Adrenal gland (tissue), 12 donors: ENCODE data around the gene LRPPRC. TPM values are rescaled to one million over a fixed set of nuclear protein-coding genes. Genes with fewer than 3 reads are reported as not detected.

Source experiments
- DNase-seq, 7 donors: peaks; one replicate each; pipeline ENCODE4 v3.0.0-alpha.2; 2019 to 2020
- H3K27ac ChIP-seq, 5 donors: fragments of 200-600 bp; sonication (generic) in 4 of 5; 1 replicate in 3 of 5; 2 replicates in 2 of 5; pipeline versions ENCODE4 v1.5.1 to v1.8.0; 2016 to 2020; ENCODE audit warnings: mild to moderate bottlenecking in 1 of 5
- H3K27me3 ChIP-seq: fragments of 200-600 bp; 2 replicates; pipeline ENCODE4 v1.8.0; 2021
- H3K36me3 ChIP-seq, 2 donors: fragments of 200-600 bp; replicated peaks in 1 of 2; 1 replicate in 1 of 2; 2 replicates in 1 of 2; pipeline versions ENCODE4 v1.5.1 to v1.8.0; 2018 to 2022
- H3K4me1 ChIP-seq, 2 donors: fragments of 200-600 bp; replicated peaks in 1 of 2; 1 replicate in 1 of 2; 2 replicates in 1 of 2; pipeline versions ENCODE4 v1.5.1 to v1.8.0; 2018 to 2021
- H3K4me3 ChIP-seq, 4 donors: fragments of 200-600 bp; sonication (generic) in 3 of 4; one replicate each; pipeline ENCODE4 v1.5.1; 2016 to 2018
- H3K9me3 ChIP-seq, 3 donors: fragments of 200-600 bp; sonication (generic) in 1 of 3; replicated peaks in 1 of 3; 1 replicate in 2 of 3; 2 replicates in 1 of 3; pipeline versions ENCODE4 v1.5.1 to v1.8.0; 2016 to 2021
- POLR2A ChIP-seq, 2 donors: fragments of 450-650 bp; IDR thresholded peaks; one replicate each; pipeline ENCODE4 v1.6.1; 2017; ENCODE audit warnings: antibody characterized with exemption in 2 of 2, mild to moderate bottlenecking in 2 of 2, moderate library complexity in 1 of 2
- WGBS, 4 donors: extraction: QIAGEN DNeasy Blood & Tissue Kit in 2 of 4; methylation state at CpG; one replicate each; pipeline versions ENCODE4 v1.1.5 to v1.1.7; 2013 to 2017; 5-methylcytosine and 5-hydroxymethylcytosine counted together
- intact Hi-C, 2 donors: fragments of 100-400 bp; cut with DNase I; formaldehyde crosslinking; loops; one replicate each; pipeline versions ENCODE4 v1.14.1 to v1.15.0; 2022 to 2023
- polyA plus RNA-seq, 3 donors: library from polyadenylated mRNA; stranded (reverse); fragments of 200-250 nt in 2 of 3; fragments of 350-450 nt in 1 of 3; fragmentation: Illumina TruSeq in 1 of 3; extraction: RNeasy Lipid Tissue Mini Kit (QIAGEN cat#74804) in 1 of 3; gene quantifications; one replicate each; pipeline ENCODE4 v1.2.3, GENCODE V29; 2013 to 2014
- total RNA-seq, 9 donors: library from RNA; depleted of rRNA in 4 of 9; stranded (reverse); fragments of >200 nt in 4 of 9; fragments of 120-200 nt in 1 of 9; fragmentation: NEBNext Ultra II Directional in 1 of 9; extraction: Animal tissue kit (Norgen Biotek cat#: 25700) in 1 of 9; gene quantifications; one replicate each; pipeline versions ENCODE4 v1.1.0 to v1.2.4, GENCODE V29; 2013 to 2023
- TF ChIP-seq, protein P1 (sequence below), 6 experiments: fragments of 450-650 bp in 4 of 6; fragments of 200-600 bp in 2 of 6; sonication (generic) in 1 of 6; IDR thresholded peaks; 1 replicate in 5 of 6; 2 replicates in 1 of 6; pipeline versions ENCODE4 v1.5.1 to v1.8.0; 2016 to 2021; ENCODE audit warnings: antibody characterized with exemption in 6 of 6, mild to moderate bottlenecking in 2 of 6, moderate library complexity in 1 of 6
- donor health status: healthy with polysubstance abuse.
- donor health status: Bipolar disorder and iron deficiency.
- donor health status: DM: yes; HTN: yes; CAD: no.
- donor health status: DM: no; HTN: no; CAD: no.
- donor health status: DM: no; HTN: no; CAD: no.
- donor health status: DM: yes; HTN: yes; CAD: no.

LRPPRC gene
- total and polyA plus RNA-seq, 12 donors, result 18.3 to 113 (median 71.7) TPM

DNA sequence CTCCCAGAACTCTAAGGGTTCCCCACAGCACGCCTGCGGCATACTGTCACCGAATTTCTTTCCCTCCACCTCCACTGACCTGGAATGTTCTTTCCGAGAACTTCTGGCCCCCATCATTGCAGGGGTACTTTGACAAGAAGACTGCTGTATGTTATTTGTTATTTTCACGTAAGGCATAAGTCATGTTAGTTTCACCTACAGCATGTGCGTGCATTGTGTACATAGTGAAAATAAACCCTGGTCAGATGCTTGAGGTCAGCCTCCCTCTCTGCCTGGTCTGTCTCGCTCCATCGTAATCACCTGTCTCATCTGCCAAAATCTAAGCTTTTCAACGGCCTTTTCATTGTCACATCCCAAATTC lies 152.9 kb downstream of the LRPPRC start:
- H3K4me3 ChIP-seq, result no peak overlapping the region
- intact Hi-C loops, result no loop called here
- no peaks in the 10 kb centered on the region for H3K27me3 ChIP-seq
- H3K27ac ChIP-seq, result no peak overlapping the region
- WGBS, 4 donors, result 87 to 89% (median 88%) methylated on average over 9 of the region's 9 CpGs
- no peaks in the 10 kb centered on the region for H3K9me3 ChIP-seq
- no peak for DNase-seq
- H3K4me1 ChIP-seq, result no peaks in the 10 kb centered on the region
- no peaks in the 10 kb centered on the region for H3K36me3 ChIP-seq
- TF ChIP-seq, protein P1, sequence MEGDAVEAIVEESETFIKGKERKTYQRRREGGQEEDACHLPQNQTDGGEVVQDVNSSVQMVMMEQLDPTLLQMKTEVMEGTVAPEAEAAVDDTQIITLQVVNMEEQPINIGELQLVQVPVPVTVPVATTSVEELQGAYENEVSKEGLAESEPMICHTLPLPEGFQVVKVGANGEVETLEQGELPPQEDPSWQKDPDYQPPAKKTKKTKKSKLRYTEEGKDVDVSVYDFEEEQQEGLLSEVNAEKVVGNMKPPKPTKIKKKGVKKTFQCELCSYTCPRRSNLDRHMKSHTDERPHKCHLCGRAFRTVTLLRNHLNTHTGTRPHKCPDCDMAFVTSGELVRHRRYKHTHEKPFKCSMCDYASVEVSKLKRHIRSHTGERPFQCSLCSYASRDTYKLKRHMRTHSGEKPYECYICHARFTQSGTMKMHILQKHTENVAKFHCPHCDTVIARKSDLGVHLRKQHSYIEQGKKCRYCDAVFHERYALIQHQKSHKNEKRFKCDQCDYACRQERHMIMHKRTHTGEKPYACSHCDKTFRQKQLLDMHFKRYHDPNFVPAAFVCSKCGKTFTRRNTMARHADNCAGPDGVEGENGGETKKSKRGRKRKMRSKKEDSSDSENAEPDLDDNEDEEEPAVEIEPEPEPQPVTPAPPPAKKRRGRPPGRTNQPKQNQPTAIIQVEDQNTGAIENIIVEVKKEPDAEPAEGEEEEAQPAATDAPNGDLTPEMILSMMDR (IDR thresholded peaks at IDR 0.05), result no peak
- TF ChIP-seq POLR2A (IDR thresholded peaks at IDR 0.05), result no peak

DNA sequence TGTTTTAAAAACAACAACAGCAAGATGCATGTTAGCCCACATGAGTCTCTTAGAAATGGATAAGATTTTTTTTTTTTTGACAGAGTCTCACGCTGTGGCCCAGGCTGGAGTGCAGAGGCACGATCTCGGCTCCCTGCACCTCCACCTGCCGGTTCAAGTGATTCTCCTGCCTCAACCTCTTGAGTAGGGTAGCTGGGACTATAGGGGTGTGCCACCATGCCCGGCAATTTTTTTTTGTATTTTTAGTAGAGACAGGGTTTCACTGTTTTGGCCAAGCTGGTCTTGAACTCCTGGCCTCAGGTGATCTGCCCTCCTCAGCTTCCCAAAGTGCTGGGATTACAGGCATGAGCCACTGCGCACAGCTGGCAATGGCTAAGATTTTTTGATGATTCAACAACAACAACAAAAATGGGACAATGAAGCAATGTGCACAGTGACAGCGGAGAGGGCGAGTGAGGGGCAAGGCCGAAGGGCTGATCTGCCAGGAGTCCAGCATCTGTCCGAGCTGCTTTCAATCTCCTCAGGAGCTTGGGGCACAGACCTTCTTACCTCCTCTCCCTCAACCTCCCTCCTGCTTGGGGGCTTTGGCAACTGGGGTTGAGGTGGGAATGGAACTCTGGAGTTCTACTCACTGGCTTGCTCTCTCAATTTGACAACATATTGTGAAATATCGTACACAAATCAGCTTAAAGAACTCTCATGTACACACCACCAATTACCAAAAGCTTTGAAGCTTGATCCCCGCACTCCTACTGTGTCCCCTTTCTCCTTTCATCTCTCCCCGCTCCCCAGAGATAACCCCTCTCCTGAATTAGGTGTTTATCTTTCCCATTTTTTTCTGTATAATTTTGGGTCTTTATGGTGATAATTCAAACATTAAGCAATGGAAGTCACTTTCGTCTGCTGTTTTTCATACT lies 153.6 kb downstream of the LRPPRC start:
- no peak overlapping the region for H3K27ac ChIP-seq
- no peaks in the 10 kb centered on the region for H3K9me3 ChIP-seq
- no peaks in the 10 kb centered on the region for H3K27me3 ChIP-seq
- TF ChIP-seq, protein P1 (IDR thresholded peaks at IDR 0.05), result no peak
- TF ChIP-seq POLR2A (IDR thresholded peaks at IDR 0.05), result no peak
- no peak overlapping the region for H3K4me3 ChIP-seq
- DNase-seq, result peak in 1 of 7 donors; percentile 23
- no peaks in the 10 kb centered on the region for H3K36me3 ChIP-seq
- H3K4me1 ChIP-seq, result no peaks in the 10 kb centered on the region
- WGBS, 4 donors, result 86 to 92% (median 87%) methylated on average over 14 of the region's 14 CpGs
- intact Hi-C loops, result no loop called here

GRCh38 chr2:43840965-43841364 lies 154.8 kb downstream of the LRPPRC start:
- H3K9me3 ChIP-seq, result no peaks in the 10 kb centered on the region
- no peak for TF ChIP-seq POLR2A (IDR thresholded peaks at IDR 0.05)
- TF ChIP-seq, protein P1 (IDR thresholded peaks at IDR 0.05), result no peak
- DNase-seq, result peak in 2 of 7 donors; percentile 6 to 25
- H3K27ac ChIP-seq, result no peak overlapping the region
- intact Hi-C loops, result no loop called here
- 35 to 90% (median 76%) methylated on average over 4 to 5 of the region's 5 CpGs for WGBS, 4 donors
- H3K4me3 ChIP-seq, result no peak overlapping the region
- no peaks in the 10 kb centered on the region for H3K4me1 ChIP-seq
- no peaks in the 10 kb centered on the region for H3K27me3 ChIP-seq
- no peaks in the 10 kb centered on the region for H3K36me3 ChIP-seq

- intact Hi-C loops, result no loop called here
- no peak overlapping the region for H3K27ac ChIP-seq
- TF ChIP-seq POLR2A (IDR thresholded peaks at IDR 0.05), result no peak
- no peaks in the 10 kb centered on the region for H3K36me3 ChIP-seq
- no peaks in the 10 kb centered on the region for H3K4me1 ChIP-seq
- H3K4me3 ChIP-seq, result no peak overlapping the region
- 84 to 97% (median 88%) methylated on average over 11 to 14 of the region's 14 CpGs for WGBS, 4 donors
- no peaks in the 10 kb centered on the region for H3K27me3 ChIP-seq
- DNase-seq, result peak in 1 of 7 donors; percentile 28
- no peaks in the 10 kb centered on the region for H3K9me3 ChIP-seq
Observed at GRCh38 chr2:43839776-43840564, 155.8 kb downstream of the LRPPRC start.
